ENCODE data around the gene MAP2K4.

GRCh38 chr17:11980813-11981212 is 39.9 kb upstream of the MAP2K4 start:
- TF ChIP-seq CTCF (IDR thresholded peaks at IDR 0.05; ENCODE audit: control extremely low read depth in 1 of 3, insufficient read depth in 1 of 3, low read depth in 1 of 3, low read length in 3 of 3) (peak in 1 of 3 experiments; percentile 2; a peak in 1 of 4 replicates), HDAC6 (IDR thresholded peaks at IDR 0.05; ENCODE audit: low read depth, low read length) (no peak), SP1 (IDR thresholded peaks at IDR 0.05; ENCODE audit: low read depth, low read length) (no peak)
